ENCODE results near the gene XRCC6. TPM values are rescaled to one million over a fixed set of nuclear protein-coding genes. Genes with fewer than 3 reads are reported as not detected.
"Not testable (repeated sequence)": the region's sequence is repeated elsewhere in the genome, so short reads cannot be mapped to it uniquely, and the experiment has no call there.

The XRCC6 gene
- total RNA-seq, 1 experiment from 2014 or later: 588 TPM

DNA sequence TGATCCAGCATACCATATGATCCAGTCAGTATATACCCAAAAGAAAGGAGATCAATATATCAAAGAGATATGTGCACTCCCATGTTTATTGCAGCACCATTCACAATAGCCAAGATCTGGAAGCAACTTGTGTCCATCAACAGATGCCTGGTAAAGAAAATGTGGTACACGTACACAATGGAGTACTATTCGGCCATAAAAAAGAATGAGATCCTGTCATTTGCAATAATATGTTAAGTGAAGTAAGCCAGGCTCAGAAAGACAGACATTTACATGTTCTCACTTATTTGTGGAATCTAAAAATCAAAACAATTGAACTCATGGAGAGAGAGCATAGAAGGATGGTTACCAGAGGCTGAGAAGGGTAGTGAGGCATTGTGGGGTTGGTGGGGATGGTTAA, 40.6 kb downstream of the XRCC6 start:
- H3K4me3 ChIP-seq (replicated peaks in 1 of 2; ENCODE audit: low read depth in 1 of 2, low read length in 2 of 2): no peak overlapping the region
- H3K36me3 ChIP-seq (ENCODE audit: control insufficient read depth in 1 of 2, insufficient read depth in 2 of 2, low read length in 2 of 2): peaks cover 48 to 74% of the 10 kb centered on the region in 2 experiments
- no peak overlapping the region for H3K27ac ChIP-seq (ENCODE audit: low read depth, low read length)
- RAD21 ChIA-PET (ENCODE audit: low non-redundant PET in 1 of 2, low total read pairs in 2 of 2, uncharacterized antibody in 2 of 2, unreplicated experiment in 2 of 2): no interaction called here
- H3K27me3 ChIP-seq (ENCODE audit: insufficient read depth, low read length): no peaks in the 10 kb centered on the region
- no peak overlapping the region for H3K4me2 ChIP-seq (ENCODE audit: low read length)
- no peak overlapping the region for H3K9ac ChIP-seq (ENCODE audit: low read length)
- BruUV-seq (replicated peaks): no TSS peak
- DNase-seq (ENCODE audit: low read depth, low spot score): no peak
- POLR2A ChIA-PET: no interaction called here
- peaks cover 0 to 4% of the 10 kb centered on the region in 2 experiments; a peak in 2 of 4 replicates for H3K4me1 ChIP-seq (ENCODE audit: control insufficient read depth in 1 of 2, insufficient read depth in 2 of 2, low read length in 2 of 2)
- no peak for TF ChIP-seq SP1 (IDR thresholded peaks at IDR 0.05; ENCODE audit: low read depth)
- TF ChIP-seq SIN3A (IDR thresholded peaks at IDR 0.05; ENCODE audit: low read depth): no peak
- TF ChIP-seq EZH2phosphoT487 (IDR thresholded peaks at IDR 0.05; ENCODE audit: borderline replicate concordance): no peak
- no peak for TF ChIP-seq SRF (IDR thresholded peaks at IDR 0.05; ENCODE audit: low read depth)
- TF ChIP-seq EGR1 (IDR thresholded peaks at IDR 0.05; ENCODE audit: low read depth): no peak
- TF ChIP-seq ELF1 (IDR thresholded peaks at IDR 0.05; ENCODE audit: borderline replicate concordance, low read depth): no peak
- no peak for TF ChIP-seq EZH2 (IDR thresholded peaks at IDR 0.05)
- peaks cover 25% of the 10 kb centered on the region; the same call in 1 of the 2 replicates for H3K79me2 ChIP-seq (ENCODE audit: insufficient read depth, low read length)
- intact Hi-C loops (cut with micrococcal nuclease): no loop called here
- ATAC-seq: no peak
- CTCF ChIA-PET: no interaction called here
- H3K9me2 ChIP-seq (ENCODE audit: insufficient read depth): no peaks in the 10 kb centered on the region
- no peak overlapping the region for H2AFZ ChIP-seq (ENCODE audit: low read depth, low read length, poor library complexity, severe bottlenecking)
- no peaks in the 10 kb centered on the region for H3K9me3 ChIP-seq (ENCODE audit: control insufficient read depth in 1 of 2, insufficient read depth in 1 of 2, low read depth in 1 of 2, low read length in 2 of 2)
- H4K20me1 ChIP-seq (ENCODE audit: insufficient read depth): peaks cover 8% of the 10 kb centered on the region; the same call in 1 of the 2 replicates

DNA sequence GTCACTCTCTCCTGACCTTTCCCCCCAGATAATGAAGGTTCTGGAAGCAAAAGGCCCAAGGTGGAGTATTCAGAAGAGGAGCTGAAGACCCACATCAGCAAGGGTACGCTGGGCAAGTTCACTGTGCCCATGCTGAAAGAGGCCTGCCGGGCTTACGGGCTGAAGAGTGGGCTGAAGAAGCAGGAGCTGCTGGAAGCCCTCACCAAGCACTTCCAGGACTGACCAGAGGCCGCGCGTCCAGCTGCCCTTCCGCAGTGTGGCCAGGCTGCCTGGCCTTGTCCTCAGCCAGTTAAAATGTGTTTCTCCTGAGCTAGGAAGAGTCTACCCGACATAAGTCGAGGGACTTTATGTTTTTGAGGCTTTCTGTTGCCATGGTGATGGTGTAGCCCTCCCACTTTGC, 42.5 kb downstream of the XRCC6 start:
- H3K36me3 ChIP-seq (ENCODE audit: control insufficient read depth in 1 of 2, insufficient read depth in 2 of 2, low read length in 2 of 2): peaks cover 35 to 57% of the 10 kb centered on the region in 2 experiments
- RAD21 ChIA-PET (ENCODE audit: low non-redundant PET in 1 of 2, low total read pairs in 2 of 2, uncharacterized antibody in 2 of 2, unreplicated experiment in 2 of 2); H3K4me2 ChIP-seq (ENCODE audit: low read length); intact Hi-C loops (cut with micrococcal nuclease); DNase-seq (ENCODE audit: low read depth, low spot score); H3K9me3 ChIP-seq (ENCODE audit: control insufficient read depth in 1 of 2, insufficient read depth in 1 of 2, low read depth in 1 of 2, low read length in 2 of 2); H3K9me2 ChIP-seq (ENCODE audit: insufficient read depth); H3K4me3 ChIP-seq (replicated peaks in 1 of 2; ENCODE audit: low read depth in 1 of 2, low read length in 2 of 2); H2AFZ ChIP-seq (ENCODE audit: low read depth, low read length, poor library complexity, severe bottlenecking); H4K20me1 ChIP-seq (ENCODE audit: insufficient read depth); H3K27ac ChIP-seq (ENCODE audit: low read depth, low read length); POLR2A ChIA-PET; H3K9ac ChIP-seq (ENCODE audit: low read length); BruUV-seq (replicated peaks); CTCF ChIA-PET; H3K27me3 ChIP-seq (ENCODE audit: insufficient read depth, low read length); ATAC-seq: not testable (repeated sequence)
- H3K79me2 ChIP-seq (ENCODE audit: insufficient read depth, low read length): peaks cover 16% of the 10 kb centered on the region; the same call in 1 of the 2 replicates
- peaks cover 11 to 22% of the 10 kb centered on the region in 2 experiments for H3K4me1 ChIP-seq (ENCODE audit: control insufficient read depth in 1 of 2, insufficient read depth in 2 of 2, low read length in 2 of 2)
